Smooth muscle cell (in vitro differentiated cells): ENCODE measurements around the gene TBC1D17. TPM values are rescaled to one million over a fixed set of nuclear protein-coding genes. Genes with fewer than 3 reads are reported as not detected.

Source experiments
- DNase-seq: peaks from one replicate; lab custom pipeline; 2025; ENCODE audit not compliant: unreplicated experiment; lab: John Stamatoyannopoulos, UW
- H2AFZ ChIP-seq: fragments of 200-600 bp; sonication (generic); 2 replicates; pipeline ENCODE4 v1.6.0; 2016; ENCODE audit warnings: antibody characterized with exemption, low read depth, mild to moderate bottlenecking
- H3F3A ChIP-seq: fragments of 200-600 bp; sonication (generic); 2 replicates; pipeline ENCODE4 v1.6.0; 2017; ENCODE audit warnings: antibody characterized with exemption, low read depth
- H3K27ac ChIP-seq: fragments of 200-600 bp; sonication (generic); 2 replicates; pipeline ENCODE4 v1.5.1; 2016; ENCODE audit warnings: low read depth, mild to moderate bottlenecking
- H3K27me3 ChIP-seq: fragments of 200-600 bp; sonication (generic); 2 replicates; pipeline ENCODE4 v1.6.1; 2016; ENCODE audit warnings: low read depth, mild to moderate bottlenecking
- H3K36me3 ChIP-seq: fragments of 200-600 bp; sonication (generic); 2 replicates; pipeline ENCODE4 v1.5.1; 2016; ENCODE audit warnings: low read depth
- H3K4me1 ChIP-seq: fragments of 200-600 bp; sonication (generic); 2 replicates; pipeline ENCODE4 v1.5.1; 2016; ENCODE audit warnings: low read depth
- H3K4me2 ChIP-seq: fragments of 200-600 bp; sonication (generic); 2 replicates; pipeline ENCODE4 v1.6.0; 2016; ENCODE audit warnings: mild to moderate bottlenecking
- H3K4me3 ChIP-seq: fragments of 200-600 bp; sonication (generic); 2 replicates; pipeline ENCODE4 v1.5.1; 2016; ENCODE audit warnings: mild to moderate bottlenecking
- H3K79me2 ChIP-seq: fragments of 200-600 bp; sonication (generic); 2 replicates; pipeline ENCODE4 v1.6.0; 2016; ENCODE audit warnings: low read depth, mild to moderate bottlenecking
- H3K9ac ChIP-seq: fragments of 200-600 bp; sonication (generic); 2 replicates; pipeline ENCODE4 v1.6.0; 2016; ENCODE audit warnings: low read depth
- H3K9me3 ChIP-seq: fragments of 200-600 bp; sonication (generic); replicated peaks from 2 replicates; pipeline ENCODE4 v1.5.1; 2016; ENCODE audit warnings: low read depth
- H4K20me1 ChIP-seq: fragments of 200-600 bp; sonication (generic); 2 replicates; pipeline ENCODE4 v1.6.0; 2016; ENCODE audit warnings: low read depth
- WGBS: methylation state at CpG from one replicate; pipeline ENCODE4 v1.1.7; 2016; ENCODE audit warnings: low lambda C conversion rate; 5-methylcytosine and 5-hydroxymethylcytosine counted together
- polyA plus RNA-seq: library from polyadenylated mRNA; unstranded; fragments of >200 nt; fragmentation: Nextera tagmentation; extraction: Ambion mirVana; gene quantifications from 2 replicates; pipeline ENCODE4 v1.2.1, GENCODE V29; 2016
- total RNA-seq: library from RNA; depleted of rRNA; stranded (reverse); fragments of >200 nt; gene quantifications from 2 replicates; pipeline ENCODE4 v1.2.3, GENCODE V29; 2014
- TF ChIP-seq, protein P1 (sequence below): fragments of 200-600 bp; sonication (generic); IDR thresholded peaks from 2 replicates; pipeline ENCODE4 v1.5.1; 2017; ENCODE audit warnings: borderline replicate concordance, mild to moderate bottlenecking, antibody characterized with exemption; ENCODE audit not compliant: insufficient read depth, poor library complexity, severe bottlenecking

The TBC1D17 gene
- total and polyA plus RNA-seq, 2 experiments from 2014 or later: 9.2 to 41.8 TPM

DNA sequence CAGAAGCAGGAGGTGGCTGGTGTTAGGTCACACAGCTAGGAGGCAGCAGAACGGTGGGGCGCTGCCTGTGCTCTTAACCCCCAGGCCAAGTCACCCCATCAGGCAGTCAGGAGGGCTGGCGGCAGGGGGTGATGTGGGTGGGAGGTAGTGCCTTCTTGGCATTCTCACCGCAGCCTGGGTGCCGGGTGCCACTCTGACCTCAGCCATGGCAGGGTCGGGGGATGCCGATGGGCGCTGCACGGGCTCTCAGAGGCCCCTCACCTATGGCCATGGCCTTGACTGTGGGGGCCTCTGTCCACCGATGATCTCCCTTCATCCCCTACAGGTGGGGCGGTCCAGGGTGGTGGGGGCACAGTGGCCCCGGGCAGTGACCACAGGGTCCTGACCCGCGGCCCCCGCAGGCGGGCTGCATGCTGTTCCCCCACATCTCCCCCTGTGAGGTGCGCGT lies 20.9 kb upstream of the TBC1D17 start:
- H3K79me2 ChIP-seq: peaks cover 36% of the 10 kb centered on the region
- H3F3A ChIP-seq: peaks cover 38% of the 10 kb centered on the region
- H2AFZ ChIP-seq: no peak overlapping the region
- peaks cover 13% of the 10 kb centered on the region for H3K4me1 ChIP-seq
- no peaks in the 10 kb centered on the region for H3K27me3 ChIP-seq
- no peak overlapping the region for H3K27ac ChIP-seq
- peaks cover 82% of the 10 kb centered on the region for H4K20me1 ChIP-seq
- no peak overlapping the region for H3K4me2 ChIP-seq
- WGBS: 95% methylated on average over 15 of the region's 18 CpGs
- H3K9ac ChIP-seq: no peak overlapping the region
- no peak for DNase-seq
- TF ChIP-seq, protein P1, sequence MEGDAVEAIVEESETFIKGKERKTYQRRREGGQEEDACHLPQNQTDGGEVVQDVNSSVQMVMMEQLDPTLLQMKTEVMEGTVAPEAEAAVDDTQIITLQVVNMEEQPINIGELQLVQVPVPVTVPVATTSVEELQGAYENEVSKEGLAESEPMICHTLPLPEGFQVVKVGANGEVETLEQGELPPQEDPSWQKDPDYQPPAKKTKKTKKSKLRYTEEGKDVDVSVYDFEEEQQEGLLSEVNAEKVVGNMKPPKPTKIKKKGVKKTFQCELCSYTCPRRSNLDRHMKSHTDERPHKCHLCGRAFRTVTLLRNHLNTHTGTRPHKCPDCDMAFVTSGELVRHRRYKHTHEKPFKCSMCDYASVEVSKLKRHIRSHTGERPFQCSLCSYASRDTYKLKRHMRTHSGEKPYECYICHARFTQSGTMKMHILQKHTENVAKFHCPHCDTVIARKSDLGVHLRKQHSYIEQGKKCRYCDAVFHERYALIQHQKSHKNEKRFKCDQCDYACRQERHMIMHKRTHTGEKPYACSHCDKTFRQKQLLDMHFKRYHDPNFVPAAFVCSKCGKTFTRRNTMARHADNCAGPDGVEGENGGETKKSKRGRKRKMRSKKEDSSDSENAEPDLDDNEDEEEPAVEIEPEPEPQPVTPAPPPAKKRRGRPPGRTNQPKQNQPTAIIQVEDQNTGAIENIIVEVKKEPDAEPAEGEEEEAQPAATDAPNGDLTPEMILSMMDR: no peak
- no peaks in the 10 kb centered on the region for H3K36me3 ChIP-seq
- H3K9me3 ChIP-seq: no peaks in the 10 kb centered on the region
- H3K4me3 ChIP-seq: no peak overlapping the region

DNA sequence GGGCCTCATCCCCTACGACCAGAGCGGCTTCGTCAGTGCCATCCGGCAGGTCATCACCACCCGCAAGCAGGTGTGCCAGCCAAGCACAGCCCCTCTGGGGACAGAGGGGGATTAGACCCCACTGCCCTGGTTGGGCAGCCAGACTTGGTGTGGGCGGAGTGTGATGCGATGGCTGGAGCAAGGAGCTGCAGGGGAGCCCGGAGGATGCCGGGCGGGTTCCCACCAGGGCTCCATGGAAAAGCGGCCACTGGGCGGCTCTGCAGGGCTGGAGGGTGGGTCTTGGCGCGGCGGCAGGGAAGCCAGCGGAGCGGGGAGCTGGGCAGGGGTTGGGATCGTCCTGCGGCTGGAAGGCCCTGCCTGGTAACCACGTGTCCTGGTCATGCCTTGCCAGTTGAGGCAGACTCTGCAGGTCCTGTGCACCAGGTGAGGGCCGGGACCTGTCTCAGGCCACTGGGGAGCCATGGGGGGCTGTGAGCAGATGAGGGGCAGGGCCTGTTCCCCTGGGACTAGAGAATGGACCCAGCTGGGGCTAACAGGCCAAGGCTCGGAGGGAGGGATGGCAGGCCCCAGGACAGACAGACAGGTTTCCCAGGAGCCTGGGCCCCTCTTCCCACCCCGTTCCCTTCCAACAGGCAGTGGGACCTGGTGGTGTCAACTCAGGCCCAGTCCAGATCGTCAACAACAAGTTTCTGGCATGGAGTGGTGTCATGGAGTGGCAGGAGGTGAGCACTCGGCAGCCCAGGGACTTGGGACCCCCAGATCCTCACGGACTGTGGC lies 20.3 kb upstream of the TBC1D17 start:
- H3K4me1 ChIP-seq: peaks cover 10% of the 10 kb centered on the region
- 92% methylated on average over 26 of the region's 26 CpGs for WGBS
- no peak overlapping the region for H3K4me3 ChIP-seq
- H3F3A ChIP-seq: peaks cover 33% of the 10 kb centered on the region
- no peak overlapping the region for H2AFZ ChIP-seq
- TF ChIP-seq, protein P1: no peak
- no peaks in the 10 kb centered on the region for H3K9me3 ChIP-seq
- H3K27ac ChIP-seq: no peak overlapping the region
- no peak for DNase-seq
- H3K4me2 ChIP-seq: no peak overlapping the region
- peaks cover 29% of the 10 kb centered on the region for H3K79me2 ChIP-seq
- H4K20me1 ChIP-seq: peaks cover 75% of the 10 kb centered on the region
- H3K27me3 ChIP-seq: no peaks in the 10 kb centered on the region
- no peaks in the 10 kb centered on the region for H3K36me3 ChIP-seq
- no peak overlapping the region for H3K9ac ChIP-seq

DNA sequence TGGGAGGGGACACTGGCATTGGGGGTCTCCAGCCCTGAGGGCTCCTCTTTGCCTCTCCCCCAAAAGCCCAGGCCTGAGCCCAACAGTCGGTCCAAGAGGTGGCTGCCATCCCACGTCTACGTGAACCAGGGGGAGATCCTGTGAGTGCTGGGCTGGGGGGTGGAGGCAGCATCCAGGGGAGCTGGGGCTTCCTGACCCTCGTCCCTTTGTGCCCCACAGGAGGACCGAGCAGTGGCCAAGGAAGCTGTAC lies 19.7 kb upstream of the TBC1D17 start:
- no peak for DNase-seq
- Histone ChIP-seq H3K79me2 (peaks cover 25% of the 10 kb centered on the region), H3K27me3 (no peaks in the 10 kb centered on the region), H3K4me3 (no peak overlapping the region), H3F3A (peaks cover 33% of the 10 kb centered on the region), H3K4me2 (no peak overlapping the region), H3K36me3 (no peaks in the 10 kb centered on the region), H4K20me1 (peaks cover 70% of the 10 kb centered on the region), H3K4me1 (peaks cover 5% of the 10 kb centered on the region), H3K27ac (peak overlapping the region; percentile 31), H3K9ac (no peak overlapping the region), H3K9me3 (no peaks in the 10 kb centered on the region), H2AFZ (no peak overlapping the region)
- TF ChIP-seq, protein P1: no peak
- WGBS: 90% methylated on average over 5 of the region's 5 CpGs
